Lower lobe of right lung (tissue), 2 donors: ENCODE data around the gene TRAF7. TPM values are rescaled to one million over a fixed set of nuclear protein-coding genes. Genes with fewer than 3 reads are reported as not detected.
A peak's percentile ranks its signal among the peaks of the same experiment; 100 is the strongest.

Experiments
- ATAC-seq, 2 donors: fragments of 200-7000 bp; cut with Tn5 transposase; one replicate each; pipeline ENCODE4 v1.9.1; 2020 to 2022; ENCODE audit warnings: mild to moderate bottlenecking in 2 of 2, moderate library complexity in 2 of 2
- DNase-seq: peaks from one replicate; pipeline ENCODE4 v3.0.0-alpha.2; 2020
- H3K27ac ChIP-seq: fragments of 200-600 bp; one replicate; pipeline ENCODE4 v1.8.0; 2022
- H3K27me3 ChIP-seq: fragments of 200-600 bp; one replicate; pipeline ENCODE4 v1.8.0; 2022; ENCODE audit warnings: low read depth
- H3K36me3 ChIP-seq: fragments of 200-600 bp; one replicate; pipeline ENCODE4 v1.8.0; 2022; ENCODE audit warnings: mild to moderate bottlenecking
- H3K4me1 ChIP-seq: fragments of 200-600 bp; one replicate; pipeline ENCODE4 v1.8.0; 2022
- H3K4me3 ChIP-seq: fragments of 200-600 bp; one replicate; pipeline ENCODE4 v1.8.0; 2022; ENCODE audit warnings: mild to moderate bottlenecking
- H3K9me3 ChIP-seq: fragments of 200-600 bp; one replicate; pipeline ENCODE4 v1.8.0; 2022
- CTCF ChIP-seq: fragments of 200-600 bp; IDR thresholded peaks from one replicate; pipeline ENCODE4 v1.8.0; 2022; ENCODE audit warnings: antibody characterized with exemption, mild to moderate bottlenecking
- intact Hi-C: fragments of 100-400 bp; cut with DNase I; formaldehyde crosslinking; loops from one replicate; pipeline ENCODE4 v1.11.0; 2022
- total RNA-seq: library from RNA; stranded (reverse); fragmentation: NEBNext Ultra II Directional; extraction: Animal tissue kit (Norgen Biotek cat#: 25700); gene quantifications from one replicate; pipeline ENCODE4 v1.2.1, GENCODE V29; 2021
- donor health status: DM: no; HTN: yes; CAD: no; lungs with severe emphysema.

The TRAF7 gene
- total RNA-seq, 1 donor from 2014 or later, result 61.9 TPM

DNA sequence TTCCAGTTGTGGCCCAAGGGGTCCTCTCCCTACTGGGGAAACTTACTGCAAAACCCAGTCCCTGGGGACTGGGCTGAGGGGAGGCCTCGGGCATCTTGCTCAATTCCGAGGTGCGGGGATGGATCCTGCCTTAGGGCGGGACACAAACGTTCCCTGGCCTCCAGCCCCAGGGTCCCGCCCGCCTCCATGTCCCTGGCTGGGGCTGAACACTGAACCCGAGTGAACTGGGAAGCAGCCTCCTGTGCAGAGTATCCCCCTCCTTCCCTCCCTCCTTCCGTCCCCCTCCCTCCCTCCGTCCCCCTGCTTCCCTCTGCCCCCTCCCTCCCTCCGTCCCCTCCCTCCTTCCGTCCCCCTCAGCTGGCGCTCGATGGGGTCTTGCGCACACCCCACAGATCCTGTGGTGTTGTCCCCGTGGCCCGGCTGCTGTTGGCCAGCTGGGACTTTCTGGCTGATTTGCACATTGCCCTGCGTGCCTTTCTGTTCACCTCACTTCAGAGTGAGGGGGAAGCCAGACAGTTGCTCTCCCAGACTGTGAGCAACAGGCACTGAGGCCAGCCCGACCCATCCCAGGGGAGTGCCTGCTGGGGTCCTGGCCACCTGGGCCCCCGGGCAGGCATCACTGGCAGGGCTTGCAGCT is 5.5 kb downstream of the TRAF7 start:
- no peaks in the 10 kb centered on the region for H3K27me3 ChIP-seq
- ATAC-seq (peak; percentile 5), DNase-seq (no peak)
- peaks cover 55% of the 10 kb centered on the region for H3K4me1 ChIP-seq
- H3K9me3 ChIP-seq, result no peaks in the 10 kb centered on the region
- intact Hi-C loops, result no loop called here
- H3K27ac ChIP-seq, result peak overlapping the region; percentile 53
- H3K36me3 ChIP-seq, result peaks cover 7% of the 10 kb centered on the region
- TF ChIP-seq CTCF, result no peak
- no peak overlapping the region for H3K4me3 ChIP-seq

GRCh38 chr16:2161911-2162310 is 6.3 kb downstream of the TRAF7 start:
- peaks cover 16% of the 10 kb centered on the region for H3K36me3 ChIP-seq
- H3K27me3 ChIP-seq, result no peaks in the 10 kb centered on the region
- H3K9me3 ChIP-seq, result no peaks in the 10 kb centered on the region
- intact Hi-C loops, result no loop called here
- DNase-seq, result no peak
- no peak for TF ChIP-seq CTCF
- ATAC-seq, result no peak
- H3K4me1 ChIP-seq, result peaks cover 47% of the 10 kb centered on the region
- H3K27ac ChIP-seq, result no peak overlapping the region
- H3K4me3 ChIP-seq, result no peak overlapping the region

GRCh38 chr16:2162676-2163118 is 7.1 kb downstream of the TRAF7 start:
- no peak overlapping the region for H3K27ac ChIP-seq
- no peaks in the 10 kb centered on the region for H3K9me3 ChIP-seq
- no peak for TF ChIP-seq CTCF
- DNase-seq (no peak), ATAC-seq (no peak)
- intact Hi-C loops, result no loop called here
- no peaks in the 10 kb centered on the region for H3K27me3 ChIP-seq
- no peak overlapping the region for H3K4me3 ChIP-seq
- peaks cover 24% of the 10 kb centered on the region for H3K36me3 ChIP-seq
- H3K4me1 ChIP-seq, result peaks cover 39% of the 10 kb centered on the region

GRCh38 chr16:2163211-2163881 is 7.8 kb downstream of the TRAF7 start:
- ATAC-seq, result no peak
- no peak for DNase-seq
- Histone ChIP-seq H3K4me1 (peaks cover 33% of the 10 kb centered on the region), H3K4me3 (no peak overlapping the region), H3K9me3 (no peaks in the 10 kb centered on the region), H3K36me3 (peaks cover 30% of the 10 kb centered on the region), H3K27me3 (no peaks in the 10 kb centered on the region), H3K27ac (no peak overlapping the region)
- no peak for TF ChIP-seq CTCF
- intact Hi-C loops, result no loop called here

DNA sequence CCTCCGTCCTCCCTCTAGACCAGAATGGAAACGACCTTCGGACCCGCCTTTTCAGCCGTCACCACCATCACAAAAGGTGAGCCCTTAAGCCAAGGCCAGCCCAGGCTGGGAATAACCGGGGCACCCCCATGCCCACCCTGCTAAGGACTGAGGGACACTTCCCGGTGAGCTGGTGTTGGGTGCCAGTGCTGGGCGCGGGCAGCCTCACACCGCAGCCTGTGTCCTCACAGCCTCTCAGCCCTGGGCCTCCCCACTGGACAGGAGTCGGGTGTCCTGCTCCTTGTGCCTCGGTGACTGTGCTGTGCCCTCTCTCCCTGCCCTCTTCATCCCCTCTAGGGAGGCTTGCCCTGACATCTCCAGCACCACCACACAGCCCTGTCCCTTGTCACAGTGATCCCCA is 10.3 kb downstream of the TRAF7 start:
- no peak for TF ChIP-seq CTCF
- no peaks in the 10 kb centered on the region for H3K9me3 ChIP-seq
- H3K4me3 ChIP-seq, result no peak overlapping the region
- intact Hi-C loops, result no loop called here
- no peak for ATAC-seq
- peaks cover 15% of the 10 kb centered on the region for H3K4me1 ChIP-seq
- no peak for DNase-seq
- H3K27ac ChIP-seq, result no peak overlapping the region
- H3K27me3 ChIP-seq, result no peaks in the 10 kb centered on the region
- peaks cover 48% of the 10 kb centered on the region for H3K36me3 ChIP-seq
